ENCODE data around the gene ADAMTS17. TPM values are rescaled to one million over a fixed set of nuclear protein-coding genes. Genes with fewer than 3 reads are reported as not detected.

Gene ADAMTS17
- polyA plus RNA-seq, 2 of the 4 experiments (the other 2 are of a cell fraction): 0.05 TPM; not detected in 1

- ChIA-PET CTCF (no interaction called here), POLR2A (no interaction called here)
- TF ChIP-seq HOXB13 (CRISPR knock-in tag; IDR thresholded peaks at IDR 0.05; ENCODE audit: low read depth) (no peak), HOXB5 (CRISPR knock-in tag; IDR thresholded peaks at IDR 0.05) (no peak), PBX3 (IDR thresholded peaks at IDR 0.05) (no peak), ZFP36 (IDR thresholded peaks at IDR 0.05; ENCODE audit: borderline replicate concordance, partially characterized antibody) (no peak), MAX (IDR thresholded peaks at IDR 0.05) (no peak)
- Histone ChIP-seq H3K4me2 (no peak overlapping the region), H3K4me3 (no peak overlapping the region), H3K4me1 (no peaks in the 10 kb centered on the region), H3K27ac (no peak overlapping the region), H3K9me3 (no peaks in the 10 kb centered on the region; the same call in 2 of the 3 replicates)
- DNase-seq (ENCODE audit: low read depth in 1 of 2, low spot score in 1 of 2): no peak
- no peak for ATAC-seq
- FAIRE-seq: no peak
- WGBS (ENCODE audit: missing lambda C conversion rate): 24% methylated on average over 5 of the region's 5 CpGs
Observed at GRCh38 chr15:100248236-100248635, 93.5 kb downstream of the ADAMTS17 start.

- Histone ChIP-seq H3K9me3 (peaks cover 3% of the 10 kb centered on the region; the same call in 1 of the 3 replicates), H3K27ac (no peak overlapping the region), H3K4me2 (no peak overlapping the region), H3K4me3 (no peak overlapping the region), H3K4me1 (no peaks in the 10 kb centered on the region)
- TF ChIP-seq EHF (CRISPR knock-in tag; IDR thresholded peaks at IDR 0.05): no peak
- no peak for TF ChIP-seq NR3C1 (IDR thresholded peaks at IDR 0.05)
- TF ChIP-seq KDM1A (IDR thresholded peaks at IDR 0.05; ENCODE audit: low read depth): no peak
- WGBS (ENCODE audit: missing lambda C conversion rate): 47% methylated on average over 21 of the region's 21 CpGs
- no peak for DNase-seq (ENCODE audit: low read depth in 1 of 2, low spot score in 1 of 2)
- ChIA-PET POLR2A (no interaction called here), CTCF (interaction anchor here (1.0 to 1.4 kb wide), 2 partner anchors 13 to 319 kb away, joined by 3 read pairs; no protein-coding TSS in a partner anchor)
- no peak for ATAC-seq
- no peak for FAIRE-seq
Observed at GRCh38 chr15:100247228-100248225, 94.2 kb downstream of the ADAMTS17 start.

GRCh38 chr15:100245855-100246254 lies 95.9 kb downstream of the ADAMTS17 start:
- DNase-seq (ENCODE audit: low read depth in 1 of 2, low spot score in 1 of 2): no peak
- Histone ChIP-seq H3K4me1 (peaks cover 7% of the 10 kb centered on the region; the same call in 2 of the 3 replicates), H3K9me3 (peaks cover 3% of the 10 kb centered on the region; the same call in 1 of the 3 replicates), H3K27ac (no peak overlapping the region), H3K4me3 (no peak overlapping the region), H3K4me2 (no peak overlapping the region)
- WGBS (ENCODE audit: missing lambda C conversion rate): 58% methylated on average over 11 of the region's 11 CpGs
- ChIA-PET CTCF (no interaction called here), POLR2A (no interaction called here)
- no peak for ATAC-seq
- no peak for FAIRE-seq
- TF ChIP-seq RARB (CRISPR knock-in tag; IDR thresholded peaks at IDR 0.05) (no peak), ELK1 (IDR thresholded peaks at IDR 0.05; ENCODE audit: low read depth, low read length) (no peak), POLR2AphosphoS2 (conservative IDR thresholded peaks at IDR 0.05; ENCODE audit: low read length) (no peak)

GRCh38 chr15:100245487-100245820 lies 96.3 kb downstream of the ADAMTS17 start:
- H3K4me1 ChIP-seq: peaks cover 7% of the 10 kb centered on the region; the same call in 2 of the 3 replicates
- 46% methylated on average over 2 of the region's 2 CpGs for WGBS (ENCODE audit: missing lambda C conversion rate)
- DNase-seq (ENCODE audit: low read depth in 1 of 2, low spot score in 1 of 2) (no peak), ATAC-seq (no peak), FAIRE-seq (no peak)
- H3K4me3 ChIP-seq: no peak overlapping the region
- H3K9me3 ChIP-seq: peaks cover 3% of the 10 kb centered on the region; the same call in 1 of the 3 replicates
- H3K4me2 ChIP-seq: no peak overlapping the region
- ChIA-PET POLR2A (no interaction called here), CTCF (no interaction called here)
- TF ChIP-seq RFX5 (IDR thresholded peaks at IDR 0.05) (no peak), HDAC2 (IDR thresholded peaks at IDR 0.05) (no peak), HOXA7 (CRISPR knock-in tag; IDR thresholded peaks at IDR 0.05) (no peak), TP53 (CRISPR knock-in tag; IDR thresholded peaks at IDR 0.05) (no peak), FOXS1 (CRISPR knock-in tag; IDR thresholded peaks at IDR 0.05) (no peak), HOXB13 (CRISPR knock-in tag; IDR thresholded peaks at IDR 0.05; ENCODE audit: low read depth) (no peak), MYC (IDR thresholded peaks at IDR 0.05; ENCODE audit: borderline replicate concordance, low read length) (no peak), SREBF2 (IDR thresholded peaks at IDR 0.05) (no peak), NFE2L2 (conservative IDR thresholded peaks at IDR 0.05; ENCODE audit: low read length) (no peak), E2F6 (IDR thresholded peaks at IDR 0.05; ENCODE audit: borderline replicate concordance, low read depth) (no peak), BHLHE40 (IDR thresholded peaks at IDR 0.05; ENCODE audit: low read depth, low read length) (no peak)
- no peak overlapping the region for H3K27ac ChIP-seq

Data from A549 (cell line).